K562 (cell line): Measurements from ENCODE around the gene SEMA5A.

Source experiments
- CBFB ChIP-seq: sonication (generic); formaldehyde crosslinking; IDR thresholded peaks from 2 replicates; pipeline ENCODE4 v1.4.0; 2020; ENCODE audit warnings: mild to moderate bottlenecking, missing genetic modification reagents
- CTCF ChIP-seq, 3 experiments: IDR thresholded peaks in 2 of 3; conservative IDR thresholded peaks in 1 of 3; 2 replicates each; pipeline ENCODE4 v1.5.1; 2011 to 2012; ENCODE audit warnings: low read length in 3 of 3, mild to moderate bottlenecking in 3 of 3, control low read depth in 2 of 3, improper control_type of control experiment in 1 of 3, inconsistent platforms in 1 of 3, low read depth in 1 of 3, mixed read lengths in 1 of 3, moderate library complexity in 1 of 3; ENCODE audit not compliant: insufficient read depth in 2 of 3
- ESRRB ChIP-seq: fragments of 250-450 bp; sonication (Bioruptor Pico); IDR thresholded peaks from 2 replicates; pipeline ENCODE4 v1.5.0; 2020; ENCODE audit warnings: mild to moderate bottlenecking, moderate library complexity, borderline replicate concordance
- KAT7 ChIP-seq: sonication (generic); formaldehyde crosslinking; IDR thresholded peaks from 2 replicates; pipeline ENCODE4 v1.8.0; 2022; ENCODE audit warnings: missing genetic modification reagents, mild to moderate bottlenecking, borderline replicate concordance
- MXI1 ChIP-seq: IDR thresholded peaks from 2 replicates; pipeline ENCODE4 v1.6.1; 2011; ENCODE audit warnings: low read depth, mild to moderate bottlenecking, improper control_type of control experiment, low read length
- ZSCAN29 ChIP-seq: fragments of 450-650 bp; IDR thresholded peaks from 2 replicates; pipeline ENCODE4 v1.6.1; 2017

GRCh38 chr5:9174446-9174845, 371.4 kb downstream of the SEMA5A start:
- TF ChIP-seq KAT7 (CRISPR knock-in tag) (no peak), CTCF (IDR thresholded peaks at IDR 0.05 in 2 of 3, conservative IDR thresholded peaks at IDR 0.05 in 1 of 3; ENCODE audit: insufficient read depth in 2 of 3, low read depth in 1 of 3, low read length in 3 of 3) (no peak), ZSCAN29 (no peak), ESRRB (CRISPR knock-in tag) (no peak), CBFB (CRISPR knock-in tag) (no peak), MXI1 (no peak)
